GM18867 (cell line): ENCODE data around the gene ZDHHC13.
"Not testable (repeated sequence)": the region's sequence is repeated elsewhere in the genome, so short reads cannot be mapped to it uniquely, and the experiment has no call there.

Source experiments
- ATAC-seq: cut with Tn5 transposase; IDR thresholded peaks from one replicate; pipeline ENCODE4 v1.9.1; 2021; ENCODE audit warnings: mild to moderate bottlenecking, moderate library complexity; ENCODE audit not compliant: unreplicated experiment

ZDHHC13 gene

DNA sequence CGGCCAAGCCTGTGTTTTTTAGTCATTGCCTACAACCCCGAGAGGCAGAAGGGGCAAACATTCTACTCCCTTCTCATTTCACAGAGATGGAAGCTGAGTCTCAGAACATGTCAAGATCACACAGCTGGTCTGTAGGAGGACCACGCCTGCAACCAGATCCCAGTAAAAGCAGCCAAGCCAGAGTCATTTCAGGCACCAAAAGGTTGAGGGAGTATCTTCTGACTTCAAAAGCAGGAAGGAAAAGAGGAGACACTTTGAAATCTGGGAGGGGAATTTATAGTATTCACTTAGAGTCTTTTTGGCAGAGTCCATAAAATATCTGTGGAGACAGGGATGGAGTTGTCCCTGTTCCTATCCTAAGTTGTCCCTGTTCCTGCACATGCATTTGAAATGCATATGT is 17.9 kb upstream of the ZDHHC13 start:
- ATAC-seq, result no peak

DNA sequence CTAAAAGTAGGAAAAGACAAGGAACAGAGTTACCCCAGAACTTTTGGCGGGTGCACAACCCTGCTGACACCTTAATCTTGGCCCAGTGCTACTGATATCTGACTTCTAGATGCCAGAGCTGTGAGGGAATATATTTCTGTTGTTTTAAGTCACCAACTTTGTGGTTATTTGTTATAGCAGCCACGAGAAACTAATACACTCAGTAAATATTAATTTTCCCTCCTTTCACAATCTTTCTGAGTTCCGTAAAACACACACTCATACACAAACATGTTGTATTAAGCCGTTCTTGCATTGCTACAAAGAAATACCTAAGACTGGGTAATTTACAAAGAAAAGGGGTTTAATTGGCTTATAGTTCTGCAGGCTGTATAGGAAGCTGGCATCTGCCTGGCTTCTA is 16.1 kb upstream of the ZDHHC13 start:
- ATAC-seq, result no peak

DNA sequence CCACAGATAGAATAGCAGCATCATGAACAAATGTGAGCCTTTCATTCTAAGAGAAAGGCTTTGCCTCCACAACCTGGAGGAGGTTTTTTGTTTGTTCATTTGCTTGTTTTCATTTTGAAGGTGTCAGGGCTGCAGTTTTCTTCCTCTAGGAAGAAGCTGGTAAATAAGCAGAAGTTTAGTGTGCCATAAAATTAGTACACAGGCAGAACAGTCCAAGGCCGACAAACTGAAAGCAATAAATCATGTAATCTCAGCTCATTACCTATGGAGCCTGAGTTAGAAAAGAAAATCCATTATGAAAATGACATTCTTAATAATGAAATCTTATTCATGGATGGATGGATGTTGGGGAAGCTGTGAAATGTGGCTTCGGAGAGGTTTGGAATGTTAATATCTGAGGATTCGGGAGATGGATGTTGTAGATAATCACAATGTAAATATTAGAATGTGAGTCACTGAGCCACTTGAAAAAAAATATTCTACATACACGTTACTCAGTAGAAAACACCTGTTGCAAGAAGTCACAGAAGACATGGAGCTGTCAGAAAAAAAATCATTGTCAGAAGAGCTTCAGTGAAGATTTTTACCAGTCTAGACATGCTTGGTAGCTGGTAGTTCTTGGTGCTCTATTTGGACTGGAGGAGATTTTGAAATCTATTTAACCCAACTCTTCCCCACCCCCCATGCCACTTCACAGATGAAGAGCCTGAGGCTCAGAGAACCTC is 15.0 kb upstream of the ZDHHC13 start:
- ATAC-seq, result no peak

DNA sequence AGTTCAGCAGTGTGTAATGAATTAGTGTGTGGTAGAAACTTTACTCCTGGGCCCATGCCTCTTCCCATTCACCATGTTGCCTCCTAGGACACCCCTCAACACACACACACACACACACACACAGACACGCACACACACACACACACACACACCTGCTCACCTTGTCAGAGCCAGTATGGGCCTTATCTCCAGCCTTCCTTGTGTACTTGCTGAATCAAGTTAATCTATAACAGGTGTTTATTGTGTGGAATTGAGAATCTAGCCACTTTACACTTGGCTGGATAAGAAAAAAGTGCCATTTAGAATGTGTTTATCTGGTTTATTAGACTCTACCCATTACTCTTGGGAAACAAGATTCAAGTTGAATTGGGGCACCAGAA is 14.5 kb upstream of the ZDHHC13 start:
- ATAC-seq, result no peak

DNA sequence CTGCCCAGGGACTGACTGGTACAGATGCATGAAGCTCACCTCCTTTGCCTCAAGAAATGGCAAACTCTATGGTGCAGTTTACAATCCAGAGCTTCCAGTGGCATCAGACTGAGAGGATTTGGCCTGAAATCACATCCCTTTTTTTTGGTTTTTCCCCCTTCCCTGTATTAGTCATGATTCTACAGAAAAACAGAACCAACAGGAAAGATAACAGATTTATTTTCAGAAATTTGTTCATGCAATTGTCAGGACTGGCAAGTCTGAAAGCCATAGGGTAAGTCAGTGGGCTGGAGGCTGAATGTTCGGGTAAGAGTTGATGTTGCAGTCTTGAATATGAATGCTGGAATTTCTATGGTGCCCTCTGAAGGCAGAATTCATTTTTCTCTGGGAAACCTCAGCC is 12.0 kb upstream of the ZDHHC13 start:
- no peak for ATAC-seq

DNA sequence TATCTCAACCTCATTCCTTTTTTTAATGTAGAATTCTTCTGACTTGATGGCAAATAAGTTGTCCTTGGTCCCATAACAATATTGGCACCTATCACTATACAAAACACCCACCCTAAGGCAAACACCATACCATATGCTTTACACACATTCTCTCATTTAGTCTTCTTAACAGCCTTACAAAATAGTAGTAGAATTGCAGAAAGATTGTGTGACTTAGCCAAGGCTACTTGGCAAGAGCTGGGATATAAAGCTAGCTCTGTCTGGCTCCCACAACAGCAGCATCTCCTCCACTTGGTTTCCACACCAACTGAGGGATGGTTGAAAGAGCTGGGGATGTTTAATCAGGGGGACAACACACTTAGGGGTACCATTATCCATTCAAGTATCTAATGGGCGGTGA is 9.8 kb upstream of the ZDHHC13 start:
- no peak for ATAC-seq

DNA sequence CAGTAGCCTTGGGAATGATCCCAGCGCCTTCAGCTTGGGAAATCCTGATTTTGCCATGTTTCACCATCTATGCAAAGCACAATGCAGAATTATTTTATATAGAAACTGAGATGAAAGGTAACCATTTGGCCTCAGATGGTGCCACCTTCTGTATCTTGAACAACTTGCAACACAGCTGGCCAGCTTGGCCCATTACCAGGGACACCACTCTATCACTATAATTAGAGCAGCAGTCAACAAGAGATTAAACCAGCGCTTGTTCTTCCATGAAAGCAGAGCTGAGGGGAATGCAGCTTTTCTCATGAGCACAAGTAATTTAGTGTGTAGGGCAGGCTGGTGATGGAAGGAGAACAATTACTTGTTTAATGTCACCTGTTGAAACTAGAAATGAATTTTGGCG is 6.7 kb upstream of the ZDHHC13 start:
- no peak for ATAC-seq

DNA sequence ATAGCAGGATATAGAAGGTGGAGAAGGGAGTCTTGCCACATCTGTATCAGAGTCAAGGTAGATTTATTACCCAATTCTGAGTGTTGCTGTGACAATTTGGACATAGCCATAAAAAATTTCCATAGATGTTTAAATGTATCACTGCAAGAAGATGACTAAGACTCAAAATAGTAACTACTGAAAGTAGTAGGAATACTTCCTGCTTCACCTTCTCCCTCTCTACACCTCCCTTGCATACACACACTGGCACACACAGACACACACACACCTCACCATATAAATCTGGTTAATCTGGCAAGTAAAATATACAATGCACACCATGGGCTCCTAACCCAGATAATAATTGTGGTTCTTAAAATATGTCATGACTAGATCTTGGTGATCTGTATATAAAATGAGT is 5.2 kb upstream of the ZDHHC13 start:
- no peak for ATAC-seq

DNA sequence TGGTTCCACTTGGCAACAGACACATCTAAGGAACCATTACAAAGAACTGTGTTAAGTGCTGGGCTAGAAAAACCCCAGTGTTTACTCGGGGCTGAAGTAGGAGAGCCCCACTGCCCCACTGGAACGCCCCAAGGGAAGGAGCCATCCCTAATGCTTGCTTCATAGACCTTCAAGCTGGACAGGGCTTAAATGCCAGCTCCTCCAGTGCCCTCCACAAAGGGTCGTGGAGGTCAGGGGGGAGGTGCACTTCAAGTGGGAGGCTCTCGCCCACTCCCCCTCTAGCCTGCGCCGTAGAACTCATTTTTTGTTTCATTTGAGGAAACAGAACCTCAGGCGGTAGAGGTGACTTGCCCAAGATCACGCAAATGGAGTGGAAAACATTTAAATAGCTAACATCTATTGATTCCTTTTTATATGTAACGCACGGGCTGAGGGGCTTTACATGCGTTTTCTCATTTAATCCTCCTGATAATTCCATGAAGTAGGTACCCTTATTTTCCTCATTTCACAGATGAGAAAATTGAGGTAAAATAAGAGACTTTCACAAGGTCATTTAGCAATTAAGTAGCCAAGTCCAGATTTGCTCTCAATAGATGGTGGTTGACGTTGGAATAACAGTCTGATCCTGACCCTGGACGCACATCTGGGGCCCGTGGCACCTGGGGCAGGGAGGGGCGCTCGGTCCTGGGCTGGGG is 545 bp upstream of the ZDHHC13 start:
- no peak for ATAC-seq

DNA sequence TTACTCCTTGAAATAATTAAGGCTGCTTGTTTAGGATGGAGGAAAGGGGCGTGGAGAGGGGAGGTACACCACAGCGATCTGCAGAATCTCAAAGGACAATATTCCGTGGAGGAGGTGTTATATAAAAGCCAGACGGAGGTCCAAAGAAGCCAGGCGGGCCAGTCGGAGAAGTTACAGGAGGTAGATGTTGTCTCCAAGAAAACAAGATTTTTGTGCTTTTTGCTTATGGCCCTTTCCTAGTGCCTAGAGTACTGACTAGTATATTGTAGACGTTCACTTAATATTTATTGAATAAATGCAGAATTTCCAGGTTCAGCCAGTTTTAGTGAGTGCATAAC is 761 bp downstream of the ZDHHC13 start:
- no peak for ATAC-seq

DNA sequence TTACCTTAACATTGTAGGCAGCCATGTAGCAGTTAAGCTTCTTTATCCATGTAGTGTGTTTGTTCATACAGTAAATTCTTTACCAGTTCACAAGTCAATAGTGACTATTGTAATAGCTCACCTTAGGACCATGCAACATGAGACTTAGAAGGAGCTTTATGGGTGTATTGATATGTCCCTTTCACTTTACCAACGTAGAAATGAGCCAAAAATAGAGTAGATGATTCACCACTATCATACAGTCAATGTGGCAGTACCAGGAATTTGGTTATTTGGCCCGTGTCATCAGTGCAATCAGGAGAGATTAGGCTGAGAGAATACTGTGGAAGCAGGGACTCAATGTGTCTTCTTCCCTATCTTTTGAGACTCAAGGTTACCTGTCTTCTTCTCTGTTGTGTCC is 4.7 kb downstream of the ZDHHC13 start:
- no peak for ATAC-seq

DNA sequence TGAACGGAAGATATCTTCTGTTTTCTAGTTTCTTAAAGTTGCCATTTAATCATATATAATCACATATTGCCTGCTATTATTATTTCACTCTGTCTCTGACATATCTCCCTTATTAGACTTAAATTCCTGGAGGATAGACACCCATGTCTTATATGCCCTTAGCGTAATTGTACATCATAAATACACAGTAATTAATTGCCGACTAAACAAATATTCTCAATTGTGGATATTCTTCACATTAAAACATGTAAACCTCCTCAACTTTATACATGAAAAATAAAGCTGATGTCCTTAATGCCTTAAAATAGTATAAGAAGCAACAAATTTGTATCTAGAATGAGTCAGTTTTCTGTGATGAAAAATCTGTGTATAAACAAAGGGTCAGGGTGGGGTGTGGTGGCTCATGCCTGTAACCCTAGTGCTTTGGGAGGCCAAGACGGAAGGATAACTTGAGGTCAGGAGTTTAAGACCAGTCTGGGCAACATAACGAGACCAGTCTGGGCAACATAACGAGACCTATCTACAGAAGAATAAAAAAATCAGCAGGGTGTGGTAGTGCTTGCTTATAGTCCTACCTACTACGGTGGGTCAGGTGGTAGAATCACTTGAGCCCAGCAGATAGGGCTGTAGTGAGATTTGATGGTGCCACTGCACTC is 6.1 kb downstream of the ZDHHC13 start:
- ATAC-seq, result no peak

DNA sequence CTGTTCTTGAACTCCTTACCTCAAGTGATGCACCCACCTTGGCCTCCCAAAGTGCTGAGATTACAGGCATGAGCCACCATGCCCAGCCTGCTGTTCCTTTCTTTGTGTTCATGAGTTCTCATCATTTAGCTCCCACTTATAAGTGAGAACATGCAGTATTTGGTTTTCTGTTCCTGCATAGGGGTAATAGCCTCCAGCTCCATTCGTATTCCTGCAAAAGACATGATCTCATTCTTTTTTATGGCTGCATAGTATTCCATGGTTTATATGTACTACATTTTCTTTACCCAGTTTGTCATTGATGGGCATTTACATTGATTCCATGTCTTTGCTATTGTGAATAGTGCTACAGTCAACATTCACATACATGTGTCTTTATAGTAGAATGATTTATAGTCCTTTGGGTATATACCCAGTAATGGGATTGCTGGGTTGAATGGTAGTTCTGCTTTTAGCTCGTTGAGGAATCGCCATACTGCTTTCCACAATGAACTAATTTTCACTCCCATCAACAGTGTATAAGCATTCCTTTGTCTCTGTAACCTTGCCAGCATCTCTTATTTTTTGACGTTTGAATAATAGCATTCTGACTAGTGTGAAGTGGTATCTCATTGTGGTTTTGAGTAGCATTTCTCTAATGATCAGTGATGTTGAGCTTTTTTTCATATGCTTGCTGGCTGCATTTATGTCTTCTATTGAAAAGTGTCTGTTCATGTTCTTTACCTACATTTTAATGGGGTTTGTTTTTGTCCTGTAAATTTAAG is 9.8 kb downstream of the ZDHHC13 start:
- ATAC-seq, result not testable (repeated sequence)

DNA sequence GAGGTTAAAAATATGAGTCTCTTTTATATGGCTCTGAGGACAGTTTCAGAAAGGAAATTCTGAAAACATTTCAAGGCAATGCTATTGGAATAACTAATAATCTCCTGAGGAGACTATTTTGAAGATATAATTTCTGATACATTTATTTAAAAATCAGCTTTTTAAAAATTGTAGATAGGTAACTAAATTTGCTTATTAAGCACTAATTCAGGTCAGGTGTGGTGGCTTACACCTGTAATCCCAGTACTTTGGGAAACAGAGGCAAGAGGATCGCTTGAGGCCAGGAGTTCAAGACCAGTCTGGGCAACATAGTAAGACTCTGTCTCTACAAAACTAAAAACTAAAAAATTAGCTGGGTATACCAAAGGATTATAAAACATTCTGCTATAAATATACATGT is 17.0 kb downstream of the ZDHHC13 start:
- ATAC-seq, result no peak

DNA sequence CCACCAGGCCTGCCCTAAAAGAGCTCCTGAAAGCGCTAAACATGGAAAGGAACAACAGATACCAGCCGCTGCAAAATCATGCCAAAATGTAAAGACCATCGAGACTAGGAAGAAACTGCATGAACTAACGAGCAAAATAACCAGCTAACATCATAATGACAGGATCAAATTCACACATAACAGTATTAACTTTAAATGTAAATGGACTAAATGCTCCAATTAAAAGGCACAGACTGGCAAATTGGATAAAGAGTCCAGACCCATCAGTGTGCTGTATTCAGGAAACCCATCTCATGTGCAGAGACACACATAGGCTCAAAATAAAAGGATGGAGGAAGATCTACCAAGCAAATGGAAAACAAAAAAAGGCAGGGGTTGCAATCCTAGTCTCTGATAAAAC is 19.9 kb downstream of the ZDHHC13 start:
- ATAC-seq, result not testable (repeated sequence)

DNA sequence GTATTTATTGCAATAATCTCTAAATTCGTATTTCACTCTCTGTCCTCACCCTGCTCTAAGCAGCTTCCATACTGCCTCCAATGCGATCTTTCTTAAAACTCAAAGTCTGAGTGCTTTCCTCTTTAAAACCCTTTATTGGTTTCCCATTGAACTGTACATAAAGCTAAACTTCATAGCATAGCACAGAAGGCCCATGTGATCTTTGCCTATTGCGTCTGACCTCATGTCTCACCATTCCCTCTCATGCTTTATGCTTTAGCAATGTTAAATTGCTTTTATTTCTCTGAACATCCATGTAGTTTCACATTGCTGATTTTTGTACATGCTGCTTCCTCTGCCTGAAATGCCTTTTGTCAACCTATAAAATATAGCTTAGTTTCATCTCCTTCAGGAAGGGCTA is 28.4 kb downstream of the ZDHHC13 start:
- no peak for ATAC-seq

DNA sequence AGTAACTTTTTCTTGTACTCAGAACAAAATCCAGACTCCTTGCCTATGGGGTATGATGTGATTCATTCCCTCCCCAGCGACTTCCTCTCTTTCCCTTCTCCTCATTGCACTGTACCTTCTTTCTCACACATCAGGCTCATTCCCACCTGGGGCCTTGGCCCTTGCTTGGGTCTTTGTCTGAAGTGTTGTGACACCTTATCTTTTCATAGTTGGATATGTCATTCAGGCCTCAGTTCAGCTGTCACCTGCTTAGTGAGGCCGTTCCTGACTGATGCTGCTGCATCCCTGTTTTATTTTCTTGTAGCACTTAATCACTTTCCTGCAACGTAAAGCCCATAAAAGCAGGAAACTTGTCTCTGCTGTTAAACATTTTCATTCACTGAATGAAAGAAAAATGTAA is 39.9 kb downstream of the ZDHHC13 start:
- no peak for ATAC-seq

DNA sequence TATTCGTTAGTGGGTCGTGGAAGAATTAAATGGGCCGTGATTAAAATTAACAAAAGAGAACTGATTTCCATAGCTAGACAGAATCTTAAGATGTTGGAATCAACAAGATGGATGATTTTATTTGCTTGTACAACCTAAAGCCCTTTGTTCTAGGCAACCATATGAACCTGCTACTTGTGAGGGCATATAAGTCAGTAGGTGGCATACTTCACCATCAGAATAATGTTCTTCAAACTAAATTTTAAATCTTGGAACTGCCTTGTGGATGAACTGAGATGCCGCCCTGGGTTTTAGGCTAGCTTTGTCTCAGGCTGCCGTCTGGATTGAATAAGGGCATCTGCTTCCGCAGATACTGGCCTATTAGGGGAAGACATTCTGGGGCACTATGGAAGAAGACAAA is 43.9 kb downstream of the ZDHHC13 start:
- ATAC-seq, result no peak

DNA sequence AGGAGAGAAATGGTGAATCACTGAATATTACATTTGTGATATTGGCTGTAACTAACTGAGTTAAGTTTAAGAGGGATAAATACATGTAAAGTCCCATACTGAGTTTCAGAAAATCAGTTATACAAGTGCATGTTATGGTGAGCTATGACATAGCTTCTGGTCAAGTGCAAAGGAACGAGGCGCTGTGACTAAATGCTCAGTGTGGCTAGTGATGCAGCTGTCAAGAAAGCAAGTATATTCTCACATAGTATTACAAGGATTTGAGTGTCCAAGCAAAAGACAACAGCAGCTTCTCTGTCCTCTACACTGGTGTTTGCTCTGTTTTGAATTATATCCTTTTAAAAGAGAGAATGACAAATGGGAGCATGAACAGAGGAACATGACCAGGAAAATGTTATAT is 44.7 kb downstream of the ZDHHC13 start:
- ATAC-seq, result no peak

DNA sequence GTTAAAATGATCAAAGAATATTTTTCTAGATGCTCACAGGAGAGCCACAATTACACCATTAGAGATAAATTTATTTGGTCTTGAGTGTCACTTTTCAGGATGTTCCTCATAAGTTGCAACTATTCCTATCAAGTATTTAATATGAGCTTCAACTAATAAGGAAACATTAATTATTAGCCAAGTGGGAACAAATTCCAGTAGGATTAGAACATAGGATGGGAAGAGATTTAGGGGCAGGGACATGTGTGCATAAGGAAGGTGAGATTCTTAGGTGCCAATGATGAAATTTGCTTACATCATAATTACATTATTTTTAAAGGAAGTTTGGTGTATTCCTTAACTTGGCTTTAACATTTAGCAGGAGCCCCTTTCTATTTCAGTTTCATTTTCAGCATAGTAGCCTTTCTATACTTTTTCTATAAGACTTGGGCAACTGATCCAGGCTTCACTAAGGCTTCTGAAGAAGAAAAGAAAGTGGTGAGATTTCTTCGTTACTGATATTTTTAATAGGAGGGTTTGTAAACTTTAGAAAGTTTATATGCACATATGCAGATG is 46.1 kb downstream of the ZDHHC13 start:
- ATAC-seq, result no peak

DNA sequence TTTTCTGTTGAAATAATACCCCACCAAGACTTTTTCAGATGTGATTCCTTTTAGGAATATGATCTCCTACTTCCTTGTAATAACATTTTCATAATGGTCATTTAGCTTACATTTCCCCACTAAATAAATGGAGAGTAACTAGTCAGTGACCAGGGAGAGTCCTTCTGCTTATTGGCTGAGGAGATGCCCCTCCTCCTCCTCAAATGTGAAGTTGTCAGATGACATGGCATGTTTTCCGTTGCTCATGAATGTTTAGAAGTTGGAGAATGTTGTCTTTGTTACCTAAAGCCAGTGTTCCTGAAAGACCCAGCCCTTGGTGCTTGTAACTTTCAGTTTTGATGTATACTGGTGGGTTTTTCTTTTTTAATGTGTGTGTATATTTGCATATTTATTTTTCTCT is 46.6 kb downstream of the ZDHHC13 start:
- ATAC-seq, result no peak
